ENCODE measurements around the gene ZNF416.

Gene ZNF416

GRCh38 chr19:57583104-57583520, 4.4 kb upstream of the ZNF416 start:
- Histone ChIP-seq H3K9me3 (ENCODE audit: control insufficient read depth, low read length) (no peaks in the 10 kb centered on the region), H3K9ac (ENCODE audit: low read length) (no peak overlapping the region)

DNA sequence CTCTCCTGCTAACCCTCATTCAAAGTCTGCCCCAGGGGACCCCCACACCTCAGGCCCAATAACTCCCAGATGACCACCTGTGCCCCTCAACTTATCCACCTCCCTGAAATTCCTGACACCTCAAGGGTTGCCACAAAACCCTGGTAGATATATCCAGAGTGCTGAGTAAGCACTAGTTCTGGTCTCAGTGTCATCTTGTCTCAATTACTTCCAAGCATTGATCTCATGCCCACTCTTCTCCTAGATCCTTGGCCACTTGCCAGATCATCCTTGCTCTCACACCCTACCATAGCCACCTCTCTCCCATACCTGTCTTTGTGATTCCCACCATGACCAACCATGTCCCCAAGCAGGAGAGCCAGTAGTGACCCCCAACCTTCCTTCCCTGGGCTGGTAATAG, 2.0 kb downstream of the ZNF416 start:
- H3K4me1 ChIP-seq (ENCODE audit: control insufficient read depth, insufficient read depth, low read length), result peaks cover 9% of the 10 kb centered on the region
- no peak overlapping the region for H3K4me3 ChIP-seq (ENCODE audit: low read length)
- peaks cover 42% of the 10 kb centered on the region for H3K9me3 ChIP-seq (ENCODE audit: control insufficient read depth, low read length)
- H3K36me3 ChIP-seq (ENCODE audit: control insufficient read depth, insufficient read depth, low read length), result peaks cover 13% of the 10 kb centered on the region
- H3K27me3 ChIP-seq (ENCODE audit: control insufficient read depth, insufficient read depth, low read length), result no peaks in the 10 kb centered on the region
- no peak overlapping the region for H3K9ac ChIP-seq (ENCODE audit: low read length)

More at GRCh38 chr19:57583104-57583520, 4.4 kb upstream of the ZNF416 start:
- Histone ChIP-seq H3K27me3 (ENCODE audit: control insufficient read depth, insufficient read depth, low read length) (no peaks in the 10 kb centered on the region), H3K4me1 (ENCODE audit: control insufficient read depth, insufficient read depth, low read length) (peaks cover 7% of the 10 kb centered on the region), H3K4me3 (ENCODE audit: low read length) (peak overlapping the region; percentile 40), H3K36me3 (ENCODE audit: control insufficient read depth, insufficient read depth, low read length) (no peaks in the 10 kb centered on the region)

DNA sequence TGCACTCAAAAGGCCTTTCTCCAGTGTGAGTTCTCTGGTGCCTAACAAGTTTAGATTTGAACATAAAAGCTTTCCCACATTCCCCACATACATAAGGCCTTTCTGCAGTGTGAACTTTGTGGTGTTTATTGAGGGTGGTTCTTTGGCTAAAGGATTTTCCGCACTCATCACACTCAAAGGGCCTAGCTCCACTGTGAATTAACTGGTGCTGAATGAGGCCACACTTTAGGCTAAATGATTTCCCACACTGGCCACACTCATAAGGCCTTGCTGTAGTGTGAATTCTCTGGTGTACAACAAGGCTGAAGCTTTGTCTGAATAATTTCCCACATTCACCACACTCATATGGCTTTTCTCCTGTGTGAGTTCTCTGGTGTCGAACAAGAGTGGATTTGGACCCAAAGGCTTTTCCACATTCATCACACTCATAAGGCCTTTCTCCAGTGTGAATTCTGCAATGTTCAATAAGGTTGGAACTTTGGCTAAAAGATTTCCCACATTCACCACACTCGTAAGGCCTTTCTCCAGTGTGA, 6.2 kb downstream of the ZNF416 start:
- H3K4me3 ChIP-seq (ENCODE audit: low read length), result peak overlapping the region; percentile 12
- H3K27me3 ChIP-seq (ENCODE audit: control insufficient read depth, insufficient read depth, low read length), result no peaks in the 10 kb centered on the region
- peaks cover under 1% of the 10 kb centered on the region for H3K4me1 ChIP-seq (ENCODE audit: control insufficient read depth, insufficient read depth, low read length)
- peaks cover 14% of the 10 kb centered on the region for H3K36me3 ChIP-seq (ENCODE audit: control insufficient read depth, insufficient read depth, low read length)
- H3K9me3 ChIP-seq (ENCODE audit: control insufficient read depth, low read length), result peaks cover 54% of the 10 kb centered on the region
- no peak overlapping the region for H3K9ac ChIP-seq (ENCODE audit: low read length)

DNA sequence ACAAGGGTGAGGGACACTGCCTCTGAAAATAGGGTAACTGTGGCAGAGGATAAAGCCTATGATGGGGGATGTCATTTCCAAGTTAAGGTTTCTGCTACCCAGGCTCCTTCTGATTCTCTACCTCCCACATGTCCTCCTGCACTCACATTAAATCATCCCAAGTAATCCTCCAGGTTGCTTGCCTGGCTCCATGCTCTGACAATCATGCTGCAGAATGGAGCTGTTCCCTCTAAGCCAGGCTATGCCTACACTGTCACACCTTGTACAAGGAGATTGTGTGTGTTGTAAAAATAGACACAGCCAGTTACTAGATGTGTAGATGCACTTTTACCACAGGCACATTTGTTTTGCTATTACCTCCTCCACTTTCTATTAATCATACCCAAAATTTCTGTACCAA, 8.0 kb downstream of the ZNF416 start:
- no peak overlapping the region for H3K4me3 ChIP-seq (ENCODE audit: low read length)
- H3K27me3 ChIP-seq (ENCODE audit: control insufficient read depth, insufficient read depth, low read length), result no peaks in the 10 kb centered on the region
- H3K36me3 ChIP-seq (ENCODE audit: control insufficient read depth, insufficient read depth, low read length), result peaks cover 14% of the 10 kb centered on the region
- no peak overlapping the region for H3K9ac ChIP-seq (ENCODE audit: low read length)
- H3K9me3 ChIP-seq (ENCODE audit: control insufficient read depth, low read length), result peaks cover 59% of the 10 kb centered on the region
- H3K4me1 ChIP-seq (ENCODE audit: control insufficient read depth, insufficient read depth, low read length), result no peaks in the 10 kb centered on the region

- Histone ChIP-seq H3K4me3 (ENCODE audit: low read length) (no peak overlapping the region), H3K9me3 (ENCODE audit: control insufficient read depth, low read length) (peaks cover 21% of the 10 kb centered on the region)
Observed at GRCh38 chr19:57566396-57567265, 12.1 kb downstream of the ZNF416 start.

GRCh38 chr19:57563547-57563946, 15.2 kb downstream of the ZNF416 start:
- no peak overlapping the region for H3K4me3 ChIP-seq (ENCODE audit: low read length)
- H3K4me1 ChIP-seq (ENCODE audit: control insufficient read depth, insufficient read depth, low read length), result peaks cover 8% of the 10 kb centered on the region
- H3K9ac ChIP-seq (ENCODE audit: low read length), result no peak overlapping the region
- no peaks in the 10 kb centered on the region for H3K27me3 ChIP-seq (ENCODE audit: control insufficient read depth, insufficient read depth, low read length)
- H3K36me3 ChIP-seq (ENCODE audit: control insufficient read depth, insufficient read depth, low read length), result no peaks in the 10 kb centered on the region
- peaks cover 13% of the 10 kb centered on the region for H3K9me3 ChIP-seq (ENCODE audit: control insufficient read depth, low read length)

More at GRCh38 chr19:57566396-57567265, 12.1 kb downstream of the ZNF416 start:
- Histone ChIP-seq H3K27me3 (ENCODE audit: control insufficient read depth, insufficient read depth, low read length) (no peaks in the 10 kb centered on the region), H3K9ac (ENCODE audit: low read length) (no peak overlapping the region), H3K36me3 (ENCODE audit: control insufficient read depth, insufficient read depth, low read length) (peaks cover under 1% of the 10 kb centered on the region), H3K4me1 (ENCODE audit: control insufficient read depth, insufficient read depth, low read length) (no peaks in the 10 kb centered on the region)

DNA sequence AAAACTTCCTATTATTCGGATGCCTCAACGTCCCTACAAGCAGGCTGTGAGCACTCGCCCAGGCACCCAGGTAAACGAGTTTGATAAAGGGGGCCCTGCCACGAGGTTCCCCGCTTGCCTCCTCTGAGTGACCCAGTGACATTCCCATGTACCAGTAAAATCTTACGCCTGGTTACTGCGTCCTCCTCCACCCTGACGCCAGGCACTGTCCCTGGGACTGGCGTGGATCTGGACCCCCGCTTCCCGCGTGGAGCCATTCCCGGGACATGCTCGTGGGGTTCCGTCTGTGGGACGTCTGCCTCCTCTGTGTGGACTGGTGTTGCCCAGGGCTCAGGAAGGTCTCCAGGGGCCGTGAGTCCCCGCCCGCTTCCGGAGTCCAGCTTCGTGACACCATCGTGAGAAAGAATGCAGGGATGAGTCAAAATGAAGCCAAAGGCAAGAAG, 18.6 kb downstream of the ZNF416 start:
- Histone ChIP-seq H3K36me3 (ENCODE audit: control insufficient read depth, insufficient read depth, low read length) (peaks cover 9% of the 10 kb centered on the region), H3K9ac (ENCODE audit: low read length) (peak overlapping the region; percentile 62), H3K9me3 (ENCODE audit: control insufficient read depth, low read length) (no peaks in the 10 kb centered on the region), H3K27me3 (ENCODE audit: control insufficient read depth, insufficient read depth, low read length) (no peaks in the 10 kb centered on the region), H3K4me3 (ENCODE audit: low read length) (peak overlapping the region; percentile 49), H3K4me1 (ENCODE audit: control insufficient read depth, insufficient read depth, low read length) (peaks cover 10% of the 10 kb centered on the region)

DNA sequence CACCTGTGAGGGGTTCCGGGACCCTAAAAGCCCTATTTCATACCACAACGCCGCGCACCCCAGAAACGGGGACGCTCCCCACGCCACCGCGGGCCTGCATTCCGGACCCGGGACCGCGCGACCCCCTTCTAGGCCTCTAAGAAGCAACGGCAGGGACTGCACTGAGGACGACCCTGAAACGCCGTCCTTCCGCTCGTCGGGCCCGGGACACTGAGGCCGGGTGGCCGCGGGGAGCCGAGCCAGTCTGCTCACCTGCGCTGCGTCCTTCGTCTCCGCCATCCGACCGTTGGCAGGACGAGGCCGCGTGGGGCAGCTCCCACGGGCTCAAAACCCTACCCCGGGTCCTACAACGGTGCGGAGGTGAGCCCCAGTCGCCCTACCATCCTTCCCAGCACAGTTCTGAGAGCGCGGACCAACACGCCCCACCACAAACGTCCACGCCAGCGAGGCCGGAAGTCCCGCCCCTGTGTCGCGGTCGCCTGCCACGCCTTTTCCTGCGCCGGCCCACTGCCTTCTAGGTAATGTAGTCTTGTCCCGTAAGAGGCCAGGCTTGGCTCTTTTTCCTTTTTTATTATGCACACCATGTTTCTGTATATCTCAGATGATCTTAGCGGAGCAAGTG, 19.2 kb downstream of the ZNF416 start, which contains the start of gene ZNF550:
TSS of gene ZNF550 (minus strand) at position 460 of the 622 bp plus-strand sequence. CDS start at position 279, 181 bp downstream.
- Histone ChIP-seq H3K36me3 (ENCODE audit: control insufficient read depth, insufficient read depth, low read length) (peaks cover 9% of the 10 kb centered on the region), H3K9ac (ENCODE audit: low read length) (peak within 1 kb of the TSS; percentile 62), H3K9me3 (ENCODE audit: control insufficient read depth, low read length) (no peaks in the 10 kb centered on the region)

GRCh38 chr19:57559008-57559403, 19.7 kb downstream of the ZNF416 start:
- Histone ChIP-seq H3K27me3 (ENCODE audit: control insufficient read depth, insufficient read depth, low read length) (no peaks in the 10 kb centered on the region), H3K4me3 (ENCODE audit: low read length) (peak overlapping the region; percentile 49), H3K4me1 (ENCODE audit: control insufficient read depth, insufficient read depth, low read length) (peaks cover 10% of the 10 kb centered on the region), H3K9me3 (ENCODE audit: control insufficient read depth, low read length) (no peaks in the 10 kb centered on the region), H3K9ac (ENCODE audit: low read length) (peak overlapping the region; percentile 62), H3K36me3 (ENCODE audit: control insufficient read depth, insufficient read depth, low read length) (peaks cover 9% of the 10 kb centered on the region)

More for the DNA sequence above, 19.2 kb downstream of the ZNF416 start, which contains the start of gene ZNF550:
- Histone ChIP-seq H3K4me3 (ENCODE audit: low read length) (peak within 1 kb of the TSS; percentile 49), H3K4me1 (ENCODE audit: control insufficient read depth, insufficient read depth, low read length) (peaks cover 10% of the 10 kb centered on the region), H3K27me3 (ENCODE audit: control insufficient read depth, insufficient read depth, low read length) (no peaks in the 10 kb centered on the region)

- H3K9me3 ChIP-seq (ENCODE audit: control insufficient read depth, low read length), result no peaks in the 10 kb centered on the region
- H3K27me3 ChIP-seq (ENCODE audit: control insufficient read depth, insufficient read depth, low read length), result no peaks in the 10 kb centered on the region
- H3K36me3 ChIP-seq (ENCODE audit: control insufficient read depth, insufficient read depth, low read length), result peaks cover 9% of the 10 kb centered on the region
- peak overlapping the region; percentile 49 for H3K4me3 ChIP-seq (ENCODE audit: low read length)
- H3K9ac ChIP-seq (ENCODE audit: low read length), result peak overlapping the region; percentile 62
- H3K4me1 ChIP-seq (ENCODE audit: control insufficient read depth, insufficient read depth, low read length), result peaks cover 10% of the 10 kb centered on the region
Observed at GRCh38 chr19:57558525-57558924, 20.2 kb downstream of the ZNF416 start.

GRCh38 chr19:57557659-57558058, 21.1 kb downstream of the ZNF416 start:
- Histone ChIP-seq H3K9ac (ENCODE audit: low read length) (no peak overlapping the region), H3K27me3 (ENCODE audit: control insufficient read depth, insufficient read depth, low read length) (no peaks in the 10 kb centered on the region), H3K4me1 (ENCODE audit: control insufficient read depth, insufficient read depth, low read length) (peaks cover 10% of the 10 kb centered on the region), H3K4me3 (ENCODE audit: low read length) (no peak overlapping the region), H3K36me3 (ENCODE audit: control insufficient read depth, insufficient read depth, low read length) (peaks cover 12% of the 10 kb centered on the region), H3K9me3 (ENCODE audit: control insufficient read depth, low read length) (no peaks in the 10 kb centered on the region)

DNA sequence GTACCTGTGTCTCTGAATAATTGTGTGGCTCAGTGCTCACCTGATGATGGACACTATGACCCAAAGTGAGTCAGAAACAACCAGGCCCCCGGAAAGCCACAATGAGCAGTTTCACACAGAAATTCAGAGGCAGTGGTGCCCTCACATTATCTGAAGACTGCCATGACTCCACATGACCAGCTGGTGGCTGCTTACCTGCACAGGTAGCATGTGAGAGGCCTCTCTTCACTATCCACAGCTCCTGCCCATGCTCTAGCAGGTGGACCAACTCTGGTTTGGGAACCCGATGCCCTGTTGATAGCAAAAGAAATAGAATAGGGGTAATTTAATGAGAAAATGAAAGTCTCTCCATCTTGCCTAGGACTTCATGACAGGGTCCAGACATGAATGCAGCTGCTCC, 26.3 kb downstream of the ZNF416 start:
- peaks cover 40% of the 10 kb centered on the region for H3K36me3 ChIP-seq (ENCODE audit: control insufficient read depth, insufficient read depth, low read length)
- H3K4me1 ChIP-seq (ENCODE audit: control insufficient read depth, insufficient read depth, low read length), result no peaks in the 10 kb centered on the region
- no peaks in the 10 kb centered on the region for H3K27me3 ChIP-seq (ENCODE audit: control insufficient read depth, insufficient read depth, low read length)
- peaks cover 27% of the 10 kb centered on the region for H3K9me3 ChIP-seq (ENCODE audit: control insufficient read depth, low read length)
- H3K9ac ChIP-seq (ENCODE audit: low read length), result no peak overlapping the region
- no peak overlapping the region for H3K4me3 ChIP-seq (ENCODE audit: low read length)
